GM19452 (cell line): ENCODE data around the gene HOXA3.

ENCODE experiments used
- ATAC-seq: cut with Tn5 transposase; IDR thresholded peaks from one replicate; pipeline ENCODE4 v1.9.1; 2021; ENCODE audit not compliant: unreplicated experiment

Gene HOXA3

GRCh38 chr7:27064159-27064558, 88.2 kb downstream of the HOXA3 start:
- ATAC-seq: no peak

GRCh38 chr7:27062946-27063345, 89.4 kb downstream of the HOXA3 start:
- ATAC-seq: no peak
